G401 (cell line): Measurements from ENCODE around the gene GNB1L. TPM values are rescaled to one million over a fixed set of nuclear protein-coding genes. Genes with fewer than 3 reads are reported as not detected.

ENCODE experiments used
- DNase-seq: peaks from one replicate; pipeline ENCODE4 v3.0.0-alpha.2; 2015; ENCODE audit warnings: low spot score
- in situ Hi-C: cut with HindIII; loops from 2 replicates; pipeline ENCODE4 v1.10.0; 2016; ENCODE audit warnings: low sequenced_read_pairs, mixed read lengths
- total RNA-seq: library from RNA; depleted of rRNA; stranded (reverse); fragments of >200 nt; shearing (Covaris generic); gene quantifications from 2 replicates; pipeline ENCODE4 v1.2.3, GENCODE V29; 2014

Gene GNB1L
- total RNA-seq, 1 experiment from 2014 or later, result 20.4 TPM

- in situ Hi-C loops, result loop anchor here (25.0 kb wide), 1 partner anchor 189 kb away; no protein-coding TSS in a partner anchor
- DNase-seq, result no peak
Measured at GRCh38 chr22:19773470-19774040, 81.1 kb downstream of the GNB1L start.

GRCh38 chr22:19772673-19773469 is 81.8 kb downstream of the GNB1L start:
- DNase-seq, result no peak
- in situ Hi-C loops, result loop anchor here (25.0 kb wide), 1 partner anchor 189 kb away; no protein-coding TSS in a partner anchor

- DNase-seq, result no peak
- in situ Hi-C loops, result loop anchor here (25.0 kb wide), 1 partner anchor 190 kb away; no protein-coding TSS in a partner anchor
Measured at GRCh38 chr22:19772422-19772672, 82.3 kb downstream of the GNB1L start.

GRCh38 chr22:19770349-19771220 is 84.1 kb downstream of the GNB1L start:
- in situ Hi-C loops, result loop anchor here (25.0 kb wide), 1 partner anchor 192 kb away; no protein-coding TSS in a partner anchor
- no peak for DNase-seq

- in situ Hi-C loops, result loop anchor here (25.0 kb wide), 1 partner anchor 193 kb away; no protein-coding TSS in a partner anchor
- no peak for DNase-seq
Measured at GRCh38 chr22:19769393-19769715, 85.3 kb downstream of the GNB1L start.

GRCh38 chr22:19767427-19768341 is 87.0 kb downstream of the GNB1L start:
- no peak for DNase-seq
- in situ Hi-C loops, result loop anchor here (25.0 kb wide), 1 partner anchor 195 kb away; no protein-coding TSS in a partner anchor

GRCh38 chr22:19766511-19767426 is 87.9 kb downstream of the GNB1L start:
- DNase-seq, result no peak
- in situ Hi-C loops, result loop anchor here (25.0 kb wide), 1 partner anchor 196 kb away; no protein-coding TSS in a partner anchor

GRCh38 chr22:19766240-19766510 is 88.5 kb downstream of the GNB1L start:
- no peak for DNase-seq

GRCh38 chr22:19765477-19766239 is 89.0 kb downstream of the GNB1L start:
- in situ Hi-C loops, result loop anchor here (25.0 kb wide), 1 partner anchor 197 kb away; no protein-coding TSS in a partner anchor

More at GRCh38 chr22:19766240-19766510, 88.5 kb downstream of the GNB1L start:
- in situ Hi-C loops, result loop anchor here (25.0 kb wide), 1 partner anchor 196 kb away; no protein-coding TSS in a partner anchor

GRCh38 chr22:19764636-19765476 is 89.8 kb downstream of the GNB1L start:
- in situ Hi-C loops, result loop anchor here (25.0 kb wide), 1 partner anchor 197 kb away; no protein-coding TSS in a partner anchor
- no peak for DNase-seq

More at GRCh38 chr22:19765477-19766239, 89.0 kb downstream of the GNB1L start:
- no peak for DNase-seq

GRCh38 chr22:19764299-19764593 is 90.4 kb downstream of the GNB1L start:
- in situ Hi-C loops, result loop anchor here (25.0 kb wide), 1 partner anchor 198 kb away; no protein-coding TSS in a partner anchor
- DNase-seq, result no peak

- in situ Hi-C loops, result loop anchor here (25.0 kb wide), 1 partner anchor 199 kb away; no protein-coding TSS in a partner anchor
- no peak for DNase-seq
Measured at GRCh38 chr22:19763458-19764298, 91.0 kb downstream of the GNB1L start.

- DNase-seq, result no peak
- in situ Hi-C loops, result loop anchor here (25.0 kb wide), 1 partner anchor 199 kb away; no protein-coding TSS in a partner anchor
Measured at GRCh38 chr22:19762568-19763457, 91.9 kb downstream of the GNB1L start.
